Nephron (organoid): ENCODE data around the gene ODAD2.

Experiments
- H3K27ac Mint-ChIP-seq, 3 experiments: 2 replicates each; pipeline ENCODE4 v1.8.0; 2020; ENCODE audit warnings: mixed read lengths in 3 of 3, mild to moderate bottlenecking in 2 of 3, moderate library complexity in 1 of 3
- H3K27me3 Mint-ChIP-seq: 2 replicates; pipeline ENCODE4 v1.8.0; 2021; ENCODE audit warnings: low read depth, mild to moderate bottlenecking, moderate library complexity, mixed read lengths
- H3K36me3 Mint-ChIP-seq: 2 replicates; pipeline ENCODE4 v1.8.0; 2020; ENCODE audit warnings: low read depth, mixed read lengths
- H3K4me1 Mint-ChIP-seq: 2 replicates; pipeline ENCODE4 v1.8.0; 2020; ENCODE audit warnings: mixed read lengths
- H3K4me3 Mint-ChIP-seq, 3 experiments: 2 replicates each; pipeline ENCODE4 v1.8.0; 2020; ENCODE audit warnings: mild to moderate bottlenecking in 3 of 3, mixed read lengths in 3 of 3, moderate library complexity in 2 of 3
- H3K9me3 Mint-ChIP-seq: 2 replicates; pipeline ENCODE4 v1.8.0; 2020; ENCODE audit warnings: mixed read lengths
- TF ChIP-seq, protein P1 (sequence below), 3 experiments: fragments of 200-600 bp; sonication (generic); IDR thresholded peaks; one replicate each; pipeline ENCODE4 v1.5.0; 2021; ENCODE audit warnings: antibody characterized with exemption in 3 of 3; ENCODE audit not compliant: unreplicated experiment in 3 of 3

The ODAD2 gene

DNA sequence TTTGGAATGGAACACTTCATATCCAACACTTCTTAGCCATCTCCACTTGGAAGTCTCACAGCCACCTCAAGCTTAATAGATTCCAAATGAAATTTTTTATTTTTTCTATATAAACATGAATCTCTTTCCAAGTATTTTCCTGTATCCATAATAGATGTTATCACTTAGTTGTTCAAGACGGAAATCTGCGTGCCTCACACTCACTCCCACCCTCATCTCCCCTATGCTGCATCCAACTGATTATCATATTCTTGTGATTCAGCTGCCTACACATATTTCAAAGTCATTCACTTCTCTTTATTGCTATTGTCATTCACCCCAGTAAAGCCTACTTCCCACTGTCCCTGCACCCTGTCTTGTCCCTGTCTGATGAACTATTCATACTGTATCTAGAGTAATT lies 183.0 kb downstream of the ODAD2 start:
- Mint-ChIP-seq H3K27me3 (no peaks in the 10 kb centered on the region), H3K4me1 (no peaks in the 10 kb centered on the region), H3K36me3 (no peaks in the 10 kb centered on the region)

DNA sequence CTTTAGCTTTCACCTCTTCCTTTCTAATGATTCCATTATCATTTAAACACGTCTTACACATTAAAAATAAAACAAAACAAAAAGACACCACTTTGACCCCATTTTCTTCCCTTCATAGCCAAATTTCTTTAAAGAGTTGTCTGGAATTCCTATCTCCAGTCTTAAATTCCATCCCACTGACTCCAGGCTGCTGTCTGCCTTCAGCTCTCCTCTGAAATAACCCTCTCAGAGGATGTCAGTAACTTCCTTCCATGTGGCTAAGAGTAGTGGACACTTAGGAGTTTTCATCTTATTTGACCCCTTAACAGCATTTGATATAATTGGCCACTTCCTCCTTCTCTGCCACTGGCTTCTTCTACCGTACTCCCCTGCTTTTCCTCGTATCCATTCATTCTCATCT lies 183.6 kb downstream of the ODAD2 start:
- Mint-ChIP-seq H3K27me3 (no peaks in the 10 kb centered on the region), H3K9me3 (no peaks in the 10 kb centered on the region), H3K4me3 (no peak overlapping the region), H3K36me3 (no peaks in the 10 kb centered on the region), H3K27ac (no peak overlapping the region), H3K4me1 (no peaks in the 10 kb centered on the region)
- TF ChIP-seq, protein P1, sequence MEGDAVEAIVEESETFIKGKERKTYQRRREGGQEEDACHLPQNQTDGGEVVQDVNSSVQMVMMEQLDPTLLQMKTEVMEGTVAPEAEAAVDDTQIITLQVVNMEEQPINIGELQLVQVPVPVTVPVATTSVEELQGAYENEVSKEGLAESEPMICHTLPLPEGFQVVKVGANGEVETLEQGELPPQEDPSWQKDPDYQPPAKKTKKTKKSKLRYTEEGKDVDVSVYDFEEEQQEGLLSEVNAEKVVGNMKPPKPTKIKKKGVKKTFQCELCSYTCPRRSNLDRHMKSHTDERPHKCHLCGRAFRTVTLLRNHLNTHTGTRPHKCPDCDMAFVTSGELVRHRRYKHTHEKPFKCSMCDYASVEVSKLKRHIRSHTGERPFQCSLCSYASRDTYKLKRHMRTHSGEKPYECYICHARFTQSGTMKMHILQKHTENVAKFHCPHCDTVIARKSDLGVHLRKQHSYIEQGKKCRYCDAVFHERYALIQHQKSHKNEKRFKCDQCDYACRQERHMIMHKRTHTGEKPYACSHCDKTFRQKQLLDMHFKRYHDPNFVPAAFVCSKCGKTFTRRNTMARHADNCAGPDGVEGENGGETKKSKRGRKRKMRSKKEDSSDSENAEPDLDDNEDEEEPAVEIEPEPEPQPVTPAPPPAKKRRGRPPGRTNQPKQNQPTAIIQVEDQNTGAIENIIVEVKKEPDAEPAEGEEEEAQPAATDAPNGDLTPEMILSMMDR (IDR thresholded peaks at IDR 0.05; ENCODE audit: unreplicated experiment in 3 of 3): no peak

More for the DNA sequence above, 183.0 kb downstream of the ODAD2 start:
- H3K9me3 Mint-ChIP-seq: no peaks in the 10 kb centered on the region
- no peak overlapping the region for H3K27ac Mint-ChIP-seq
- H3K4me3 Mint-ChIP-seq: no peak overlapping the region
- TF ChIP-seq, protein P1 (IDR thresholded peaks at IDR 0.05; ENCODE audit: unreplicated experiment in 3 of 3): no peak

DNA sequence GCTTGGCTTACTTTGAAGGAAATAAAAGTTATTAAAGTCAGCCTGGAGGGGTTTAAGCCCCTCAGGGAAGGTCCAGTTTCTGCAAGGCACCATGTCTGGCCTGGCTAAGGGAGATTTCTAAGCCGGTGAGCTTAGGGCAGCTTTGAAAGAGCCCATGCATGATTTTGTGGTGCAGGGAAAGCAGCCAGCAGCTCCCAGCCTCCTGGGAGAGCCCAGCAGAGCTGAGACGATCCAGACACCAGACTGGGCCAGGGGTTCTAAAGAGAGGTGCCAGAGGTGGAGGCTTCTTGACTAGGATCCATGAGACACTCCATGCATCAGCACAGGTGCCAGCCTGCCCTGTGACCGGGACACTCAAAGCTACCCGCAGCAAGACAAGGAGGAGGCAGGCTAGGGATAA lies 193.7 kb downstream of the ODAD2 start:
- H3K4me3 Mint-ChIP-seq: no peak overlapping the region
- no peaks in the 10 kb centered on the region for H3K9me3 Mint-ChIP-seq
- peaks cover 14% of the 10 kb centered on the region for H3K4me1 Mint-ChIP-seq
- peaks cover 8% of the 10 kb centered on the region for H3K27me3 Mint-ChIP-seq
- no peaks in the 10 kb centered on the region for H3K36me3 Mint-ChIP-seq
- TF ChIP-seq, protein P1 (IDR thresholded peaks at IDR 0.05; ENCODE audit: unreplicated experiment in 3 of 3): no peak
- H3K27ac Mint-ChIP-seq: no peak overlapping the region

DNA sequence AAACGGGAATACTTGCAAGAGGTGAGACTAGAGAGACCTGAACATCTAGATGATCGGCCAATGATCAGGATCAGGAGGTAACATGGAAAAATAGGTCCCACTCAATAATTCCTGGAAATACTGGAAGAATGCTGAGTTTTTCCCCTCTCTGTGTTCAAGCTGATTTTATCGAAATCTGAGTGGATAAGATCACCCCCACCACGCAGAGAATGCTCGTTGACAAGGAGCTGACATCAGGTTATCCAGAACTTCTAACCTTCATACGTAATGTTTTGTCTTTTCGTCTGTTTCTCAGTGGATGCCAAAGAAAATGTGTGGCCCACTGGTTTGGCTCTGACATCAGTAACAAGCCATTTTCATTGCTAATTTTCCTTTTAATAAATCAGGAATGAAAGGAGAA lies 194.7 kb downstream of the ODAD2 start:
- Mint-ChIP-seq H3K36me3 (no peaks in the 10 kb centered on the region), H3K9me3 (no peaks in the 10 kb centered on the region), H3K4me3 (no peak overlapping the region), H3K27ac (no peak overlapping the region), H3K4me1 (peaks cover 14% of the 10 kb centered on the region), H3K27me3 (peaks cover 8% of the 10 kb centered on the region)
- TF ChIP-seq, protein P1 (IDR thresholded peaks at IDR 0.05; ENCODE audit: unreplicated experiment in 3 of 3): no peak

DNA sequence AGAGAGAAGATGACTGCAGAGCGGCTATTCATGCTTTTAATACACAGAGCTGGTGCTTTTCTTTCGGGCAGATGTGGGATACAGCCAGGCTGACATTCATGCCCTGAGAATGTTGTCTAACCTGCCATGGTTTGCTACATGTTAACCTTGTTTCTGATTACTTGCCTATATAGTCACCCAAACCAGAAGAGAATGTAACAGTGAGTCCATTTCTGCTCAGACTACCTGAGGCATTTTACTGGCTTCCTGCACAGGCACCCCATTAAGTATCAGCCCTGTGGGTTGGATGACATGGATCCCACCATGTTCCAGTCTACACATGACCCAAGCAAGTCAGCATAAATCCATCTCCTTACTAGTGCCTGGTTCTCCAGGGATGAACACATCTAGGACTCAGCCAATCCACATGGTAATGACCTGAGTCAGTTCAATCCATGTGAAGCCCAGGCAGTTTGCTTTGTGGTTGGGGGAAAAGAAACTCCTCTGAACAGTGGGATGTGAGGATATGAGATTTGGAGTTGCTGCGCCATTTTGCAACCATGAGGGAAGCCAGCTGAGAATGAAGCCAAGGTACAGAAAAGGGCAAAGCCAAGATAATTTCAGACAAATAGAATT lies 197.6 kb downstream of the ODAD2 start:
- H3K9me3 Mint-ChIP-seq: no peaks in the 10 kb centered on the region
- no peak overlapping the region for H3K27ac Mint-ChIP-seq
- H3K4me3 Mint-ChIP-seq: no peak overlapping the region
- no peaks in the 10 kb centered on the region for H3K36me3 Mint-ChIP-seq
- TF ChIP-seq, protein P1 (IDR thresholded peaks at IDR 0.05; ENCODE audit: unreplicated experiment in 3 of 3): no peak
- peaks cover 8% of the 10 kb centered on the region for H3K27me3 Mint-ChIP-seq
- peaks cover 14% of the 10 kb centered on the region for H3K4me1 Mint-ChIP-seq

DNA sequence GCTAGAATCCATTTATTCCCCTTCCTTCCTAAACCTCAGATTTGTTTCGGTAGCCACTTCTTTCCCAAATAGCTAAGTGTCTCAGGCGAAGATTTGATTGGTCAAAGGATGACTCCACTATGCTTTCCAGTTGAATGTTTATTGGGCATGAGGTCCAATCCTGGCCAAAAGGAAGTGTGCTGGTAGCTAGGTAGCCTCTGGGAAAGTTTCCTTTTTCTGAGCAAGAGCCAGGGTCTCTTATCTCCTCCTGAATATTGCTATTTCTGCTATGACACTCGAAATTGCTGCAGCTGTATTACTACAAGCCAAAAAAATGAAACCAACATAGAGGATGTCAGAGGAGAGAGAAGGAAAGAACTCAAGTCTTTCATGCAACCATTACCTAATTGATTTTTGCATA lies 199.8 kb downstream of the ODAD2 start:
- Mint-ChIP-seq H3K27me3 (peaks cover 4% of the 10 kb centered on the region), H3K36me3 (no peaks in the 10 kb centered on the region), H3K9me3 (no peaks in the 10 kb centered on the region), H3K4me3 (no peak overlapping the region), H3K27ac (no peak overlapping the region), H3K4me1 (no peaks in the 10 kb centered on the region)
- TF ChIP-seq, protein P1 (IDR thresholded peaks at IDR 0.05; ENCODE audit: unreplicated experiment in 3 of 3): no peak
